ENCODE results near the gene STRAP.

STRAP gene

DNA sequence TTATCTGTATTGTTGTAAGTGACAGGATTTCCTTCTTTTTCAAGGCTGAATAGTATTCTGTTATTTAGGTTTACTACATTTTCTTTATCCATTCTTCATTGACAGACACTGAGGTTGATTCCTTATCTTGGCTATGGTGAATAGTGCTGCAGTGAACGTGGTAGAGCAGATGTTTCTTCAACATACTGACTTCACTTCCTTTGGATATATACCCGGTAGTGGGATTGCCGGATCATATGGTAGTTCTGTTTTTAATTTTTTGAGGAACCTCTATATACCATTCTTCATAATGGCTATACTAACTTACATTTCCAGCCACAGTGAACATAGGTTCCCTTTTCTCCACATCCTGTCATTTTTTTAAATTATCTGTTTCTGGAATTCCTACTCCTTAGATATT, 50.8 kb downstream of the STRAP start:
- WGBS, 2 donors (ENCODE audit: extremely low coverage in 2 of 2, insufficient read length in 2 of 2, insufficient replicate concordance in 1 of 2) = no CpG with 5 or more reads among the region's 3 CpGs
- no peak overlapping the region for H3K14ac ChIP-seq (ENCODE audit: low read length)
- H3K23ac ChIP-seq (ENCODE audit: low read depth, low read length, poor library complexity) = no peak overlapping the region
- H3K4me3 ChIP-seq (ENCODE audit: low read length in 2 of 2) = no peak overlapping the region
- H3K36me3 ChIP-seq (replicated peaks in 1 of 2; ENCODE audit: control insufficient read depth in 2 of 2, insufficient read depth in 2 of 2, low read length in 2 of 2) = no peaks in the 10 kb centered on the region
- H4K8ac ChIP-seq (ENCODE audit: low read depth, low read length) = no peak overlapping the region
- H3K4me1 ChIP-seq (ENCODE audit: control insufficient read depth in 2 of 2, insufficient read depth in 1 of 2, low read depth in 1 of 2, low read length in 2 of 2) = peaks cover 10 to 18% of the 10 kb centered on the region in 2 donors
- no peak overlapping the region for H2BK5ac ChIP-seq (ENCODE audit: low read length)
- H2BK12ac ChIP-seq (ENCODE audit: low read length) = no peak overlapping the region
- no peak overlapping the region for H2AFZ ChIP-seq (ENCODE audit: low read length)
- no peak overlapping the region for H3K4ac ChIP-seq (ENCODE audit: low read length)
- H3K27me3 ChIP-seq (ENCODE audit: control insufficient read depth in 3 of 3, insufficient read depth in 3 of 3, low read depth in 1 of 3, low read length in 3 of 3) = no peaks in the 10 kb centered on the region
- DNase-seq (ENCODE audit: low spot score) = no peak
- H3K18ac ChIP-seq (ENCODE audit: low read length) = no peak overlapping the region
- H3K9me3 ChIP-seq (replicated peaks in 1 of 2; ENCODE audit: control insufficient read depth in 2 of 2, insufficient read depth in 1 of 2, low read depth in 1 of 2, low read length in 2 of 2) = no peaks in the 10 kb centered on the region
- H2AK5ac ChIP-seq (ENCODE audit: low read depth, low read length) = no peak overlapping the region
- H3K4me2 ChIP-seq (ENCODE audit: insufficient read depth, low read length, poor library complexity, severe bottlenecking) = no peak overlapping the region
- H3K79me1 ChIP-seq (ENCODE audit: low read depth, low read length) = no peaks in the 10 kb centered on the region
- H3K27ac ChIP-seq (replicated peaks; ENCODE audit: low read length) = no peak overlapping the region
- no peak overlapping the region for H2BK120ac ChIP-seq (ENCODE audit: low read depth, low read length)
- no peak overlapping the region for H3K9ac ChIP-seq (ENCODE audit: low read depth, low read length, poor library complexity)
- H4K91ac ChIP-seq (ENCODE audit: low read depth, low read length, poor library complexity) = no peak overlapping the region
- no peak overlapping the region for H2BK15ac ChIP-seq (ENCODE audit: low read length)

- no peak overlapping the region for H2BK15ac ChIP-seq (ENCODE audit: low read length)
Measured at GRCh38 chr12:15933751-15934150, 51.6 kb downstream of the STRAP start.

GRCh38 chr12:15936751-15937150, 54.6 kb downstream of the STRAP start:
- no peak overlapping the region for H3K4ac ChIP-seq (ENCODE audit: low read length)
- no peak overlapping the region for H3K18ac ChIP-seq (ENCODE audit: low read length)
- no peak overlapping the region for H2BK12ac ChIP-seq (ENCODE audit: low read length)
- H3K9me3 ChIP-seq (replicated peaks in 1 of 2; ENCODE audit: control insufficient read depth in 2 of 2, insufficient read depth in 1 of 2, low read depth in 1 of 2, low read length in 2 of 2) = peaks cover 2 to 8% of the 10 kb centered on the region in 2 donors
- no peak overlapping the region for H3K27ac ChIP-seq (replicated peaks; ENCODE audit: low read length)
- H3K9ac ChIP-seq (ENCODE audit: low read depth, low read length, poor library complexity) = no peak overlapping the region
- H3K27me3 ChIP-seq (ENCODE audit: control insufficient read depth in 3 of 3, insufficient read depth in 3 of 3, low read depth in 1 of 3, low read length in 3 of 3) = no peaks in the 10 kb centered on the region
- H3K4me2 ChIP-seq (ENCODE audit: insufficient read depth, low read length, poor library complexity, severe bottlenecking) = no peak overlapping the region
- no peak overlapping the region for H2AFZ ChIP-seq (ENCODE audit: low read length)
- no peak overlapping the region for H3K4me3 ChIP-seq (ENCODE audit: low read length in 2 of 2)
- no peak overlapping the region for H3K14ac ChIP-seq (ENCODE audit: low read length)
- no peak overlapping the region for H2BK15ac ChIP-seq (ENCODE audit: low read length)
- H2BK120ac ChIP-seq (ENCODE audit: low read depth, low read length) = no peak overlapping the region
- no peak overlapping the region for H2AK5ac ChIP-seq (ENCODE audit: low read depth, low read length)
- no peak overlapping the region for H2BK5ac ChIP-seq (ENCODE audit: low read length)
- H4K8ac ChIP-seq (ENCODE audit: low read depth, low read length) = no peak overlapping the region
- WGBS, 2 donors (ENCODE audit: extremely low coverage in 2 of 2, insufficient read length in 2 of 2, insufficient replicate concordance in 1 of 2) = no CpG with 5 or more reads among the region's 3 CpGs
- H3K4me1 ChIP-seq (ENCODE audit: control insufficient read depth in 2 of 2, insufficient read depth in 1 of 2, low read depth in 1 of 2, low read length in 2 of 2) = no peaks in the 10 kb centered on the region
- no peak overlapping the region for H4K91ac ChIP-seq (ENCODE audit: low read depth, low read length, poor library complexity)
- no peaks in the 10 kb centered on the region for H3K79me1 ChIP-seq (ENCODE audit: low read depth, low read length)
- no peak overlapping the region for H3K23ac ChIP-seq (ENCODE audit: low read depth, low read length, poor library complexity)
- no peaks in the 10 kb centered on the region for H3K36me3 ChIP-seq (replicated peaks in 1 of 2; ENCODE audit: control insufficient read depth in 2 of 2, insufficient read depth in 2 of 2, low read length in 2 of 2)
- DNase-seq (ENCODE audit: low spot score) = no peak

More at GRCh38 chr12:15933751-15934150, 51.6 kb downstream of the STRAP start:
- no peaks in the 10 kb centered on the region for H3K79me1 ChIP-seq (ENCODE audit: low read depth, low read length)
- no peak overlapping the region for H3K27ac ChIP-seq (replicated peaks; ENCODE audit: low read length)
- H2AK5ac ChIP-seq (ENCODE audit: low read depth, low read length) = no peak overlapping the region
- no peak overlapping the region for H3K4ac ChIP-seq (ENCODE audit: low read length)
- peaks cover 6 to 10% of the 10 kb centered on the region in 2 donors for H3K4me1 ChIP-seq (ENCODE audit: control insufficient read depth in 2 of 2, insufficient read depth in 1 of 2, low read depth in 1 of 2, low read length in 2 of 2)
- no peak overlapping the region for H2BK12ac ChIP-seq (ENCODE audit: low read length)
- H3K4me3 ChIP-seq (ENCODE audit: low read length in 2 of 2) = no peak overlapping the region
- H4K91ac ChIP-seq (ENCODE audit: low read depth, low read length, poor library complexity) = no peak overlapping the region
- H3K36me3 ChIP-seq (replicated peaks in 1 of 2; ENCODE audit: control insufficient read depth in 2 of 2, insufficient read depth in 2 of 2, low read length in 2 of 2) = no peaks in the 10 kb centered on the region
- no peak overlapping the region for H3K4me2 ChIP-seq (ENCODE audit: insufficient read depth, low read length, poor library complexity, severe bottlenecking)
- H3K18ac ChIP-seq (ENCODE audit: low read length) = no peak overlapping the region
- H4K8ac ChIP-seq (ENCODE audit: low read depth, low read length) = no peak overlapping the region
- H3K14ac ChIP-seq (ENCODE audit: low read length) = no peak overlapping the region
- H2BK5ac ChIP-seq (ENCODE audit: low read length) = no peak overlapping the region
- peaks cover 0 to under 1% of the 10 kb centered on the region in 2 donors for H3K9me3 ChIP-seq (replicated peaks in 1 of 2; ENCODE audit: control insufficient read depth in 2 of 2, insufficient read depth in 1 of 2, low read depth in 1 of 2, low read length in 2 of 2)
- DNase-seq (ENCODE audit: low spot score) = no peak
- no peak overlapping the region for H3K23ac ChIP-seq (ENCODE audit: low read depth, low read length, poor library complexity)
- no CpG with 5 or more reads among the region's 3 CpGs for WGBS, 2 donors (ENCODE audit: extremely low coverage in 2 of 2, insufficient read length in 2 of 2, insufficient replicate concordance in 1 of 2)
- no peak overlapping the region for H2BK120ac ChIP-seq (ENCODE audit: low read depth, low read length)
- no peaks in the 10 kb centered on the region for H3K27me3 ChIP-seq (ENCODE audit: control insufficient read depth in 3 of 3, insufficient read depth in 3 of 3, low read depth in 1 of 3, low read length in 3 of 3)
- H3K9ac ChIP-seq (ENCODE audit: low read depth, low read length, poor library complexity) = no peak overlapping the region
- no peak overlapping the region for H2AFZ ChIP-seq (ENCODE audit: low read length)

- no peak overlapping the region for H2BK12ac ChIP-seq (ENCODE audit: low read length)
- peaks cover 2 to 12% of the 10 kb centered on the region in 2 donors for H3K9me3 ChIP-seq (replicated peaks in 1 of 2; ENCODE audit: control insufficient read depth in 2 of 2, insufficient read depth in 1 of 2, low read depth in 1 of 2, low read length in 2 of 2)
- no peak overlapping the region for H4K8ac ChIP-seq (ENCODE audit: low read depth, low read length)
- H3K4ac ChIP-seq (ENCODE audit: low read length) = no peak overlapping the region
- H3K18ac ChIP-seq (ENCODE audit: low read length) = no peak overlapping the region
- no peak overlapping the region for H3K4me2 ChIP-seq (ENCODE audit: insufficient read depth, low read length, poor library complexity, severe bottlenecking)
- no peak overlapping the region for H3K4me3 ChIP-seq (ENCODE audit: low read length in 2 of 2)
- no peak overlapping the region for H2BK120ac ChIP-seq (ENCODE audit: low read depth, low read length)
- no peak overlapping the region for H3K23ac ChIP-seq (ENCODE audit: low read depth, low read length, poor library complexity)
- H3K9ac ChIP-seq (ENCODE audit: low read depth, low read length, poor library complexity) = no peak overlapping the region
- no peak overlapping the region for H2AK5ac ChIP-seq (ENCODE audit: low read depth, low read length)
- no peak for DNase-seq (ENCODE audit: low spot score)
- no peaks in the 10 kb centered on the region for H3K79me1 ChIP-seq (ENCODE audit: low read depth, low read length)
- H3K27me3 ChIP-seq (ENCODE audit: control insufficient read depth in 3 of 3, insufficient read depth in 3 of 3, low read depth in 1 of 3, low read length in 3 of 3) = no peaks in the 10 kb centered on the region
- H3K14ac ChIP-seq (ENCODE audit: low read length) = no peak overlapping the region
- no peak overlapping the region for H2BK5ac ChIP-seq (ENCODE audit: low read length)
- H3K36me3 ChIP-seq (replicated peaks in 1 of 2; ENCODE audit: control insufficient read depth in 2 of 2, insufficient read depth in 2 of 2, low read length in 2 of 2) = no peaks in the 10 kb centered on the region
- H3K4me1 ChIP-seq (ENCODE audit: control insufficient read depth in 2 of 2, insufficient read depth in 1 of 2, low read depth in 1 of 2, low read length in 2 of 2) = no peaks in the 10 kb centered on the region
- H2BK15ac ChIP-seq (ENCODE audit: low read length) = no peak overlapping the region
- no peak overlapping the region for H2AFZ ChIP-seq (ENCODE audit: low read length)
- H4K91ac ChIP-seq (ENCODE audit: low read depth, low read length, poor library complexity) = no peak overlapping the region
- H3K27ac ChIP-seq (replicated peaks; ENCODE audit: low read length) = no peak overlapping the region
Measured at GRCh38 chr12:15937902-15938301, 55.7 kb downstream of the STRAP start.

Measured in neuronal stem cell (in vitro differentiated cells).